A673 (cell line): ENCODE measurements around the gene LCE2D. TPM values are rescaled to one million over a fixed set of nuclear protein-coding genes. Genes with fewer than 3 reads are reported as not detected.

ENCODE experiments used
- BruUV-seq: library from RNA; stranded (reverse); fragments of 400-500 nt; replicated peaks from 2 replicates; lab custom pipeline; 2021; lab: Mats Ljungman, UMichigan
- CTCF ChIA-PET: fragments of 300-600 bp; sonication (Branson Sonifier 250); formaldehyde crosslinking; loops from one replicate; lab custom pipeline; 2022; ENCODE audit warnings: antibody characterized with exemption; lab: Charles Lee
- POLR2A ChIA-PET: fragments of 300-600 bp; sonication (Branson Sonifier 250); formaldehyde crosslinking; loops from one replicate; lab custom pipeline; 2022; ENCODE audit warnings: antibody characterized with exemption; ENCODE audit not compliant: low non-redundant PET; lab: Charles Lee
- DNase-seq: peaks from one replicate; pipeline ENCODE4 v3.0.0-alpha.2; 2015; ENCODE audit warnings: low spot score
- H3K27ac ChIP-seq: fragments of 200-600 bp; sonication (generic); 2 replicates; pipeline ENCODE4 v1.5.1; 2016; ENCODE audit warnings: mixed run types, low read depth, mild to moderate bottlenecking, mixed read lengths, antibody characterized with exemption, low read length; ENCODE audit not compliant: poor library complexity, severe bottlenecking
- H3K27me3 ChIP-seq: fragments of 200-600 bp; sonication (generic); replicated peaks from 2 replicates; pipeline ENCODE4 v1.6.1; 2017; ENCODE audit warnings: mixed run types, low read depth, mild to moderate bottlenecking, mixed read lengths, antibody characterized with exemption, low read length; ENCODE audit not compliant: insufficient read depth, poor library complexity
- H3K36me3 ChIP-seq: fragments of 200-600 bp; sonication (generic); 2 replicates; pipeline ENCODE4 v1.6.1; 2016; ENCODE audit warnings: mixed run types, mild to moderate bottlenecking, mixed read lengths, antibody characterized with exemption, low read length; ENCODE audit not compliant: insufficient read depth, poor library complexity, severe bottlenecking
- H3K4me1 ChIP-seq: fragments of 200-600 bp; sonication (generic); 2 replicates; pipeline ENCODE4 v1.6.1; 2017; ENCODE audit warnings: mixed run types, mild to moderate bottlenecking, mixed read lengths, antibody characterized with exemption, low read length; ENCODE audit not compliant: insufficient read depth, poor library complexity, severe bottlenecking
- H3K4me3 ChIP-seq: fragments of 200-600 bp; sonication (generic); 2 replicates; pipeline ENCODE4 v1.5.1; 2016; ENCODE audit warnings: low read depth, mixed run types, mild to moderate bottlenecking, mixed read lengths, low read length; ENCODE audit not compliant: poor library complexity, severe bottlenecking
- H3K9me3 ChIP-seq: fragments of 200-600 bp; sonication (generic); 2 replicates; pipeline ENCODE4 v1.6.1; 2016; ENCODE audit warnings: mixed run types, low read depth, mild to moderate bottlenecking, mixed read lengths, antibody characterized with exemption, low read length; ENCODE audit not compliant: poor library complexity, severe bottlenecking
- EZH2 ChIP-seq: fragments of 200-600 bp; sonication (generic); IDR thresholded peaks from 2 replicates; pipeline ENCODE4 v1.6.1; 2017; ENCODE audit warnings: borderline replicate concordance, low read depth, mild to moderate bottlenecking, mixed read lengths, antibody characterized with exemption, low read length; ENCODE audit not compliant: poor library complexity, severe bottlenecking
- intact Hi-C: fragments of 100-400 bp; cut with micrococcal nuclease; formaldehyde crosslinking; loops from one replicate; pipeline ENCODE4 v1.10.0; 2022; ENCODE audit not compliant: unreplicated experiment
- total RNA-seq: library from RNA; stranded (reverse); gene quantifications from 2 replicates; pipeline ENCODE4 v1.2.3, GENCODE V29; 2021
- TF ChIP-seq, protein P1 (sequence below): fragments of 300-800, 200-600 bp; sonication (generic); conservative IDR thresholded peaks from 2 replicates; pipeline ENCODE4 v1.5.1; 2017; ENCODE audit warnings: low read depth, mild to moderate bottlenecking, antibody characterized with exemption, low read length, moderate library complexity, mixed read lengths

LCE2D gene
- total RNA-seq, 1 experiment from 2014 or later: not detected

DNA sequence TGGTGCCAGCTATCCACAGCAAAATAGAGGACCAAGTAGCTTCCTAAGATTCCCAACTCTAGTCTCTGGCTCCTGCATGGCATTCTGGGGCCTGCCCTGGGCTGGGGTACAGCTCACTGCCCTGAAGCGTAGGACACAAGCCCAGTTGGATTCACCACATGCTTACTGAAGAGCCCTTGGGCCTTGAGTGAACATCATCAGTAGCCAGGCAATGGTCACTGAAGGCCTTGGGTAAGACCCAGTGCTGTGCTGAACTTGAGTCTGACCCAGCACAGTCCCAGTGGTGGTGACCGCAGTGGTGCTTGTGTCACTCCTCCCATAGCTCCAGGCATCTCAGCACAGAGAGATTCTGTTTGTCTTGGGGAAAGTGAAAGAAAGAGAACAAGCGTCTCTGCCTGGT, 32.6 kb upstream of the LCE2D start:
- ChIA-PET POLR2A (no interaction called here), CTCF (no interaction called here)
- no peak overlapping the region for H3K4me3 ChIP-seq
- TF ChIP-seq, protein P1, sequence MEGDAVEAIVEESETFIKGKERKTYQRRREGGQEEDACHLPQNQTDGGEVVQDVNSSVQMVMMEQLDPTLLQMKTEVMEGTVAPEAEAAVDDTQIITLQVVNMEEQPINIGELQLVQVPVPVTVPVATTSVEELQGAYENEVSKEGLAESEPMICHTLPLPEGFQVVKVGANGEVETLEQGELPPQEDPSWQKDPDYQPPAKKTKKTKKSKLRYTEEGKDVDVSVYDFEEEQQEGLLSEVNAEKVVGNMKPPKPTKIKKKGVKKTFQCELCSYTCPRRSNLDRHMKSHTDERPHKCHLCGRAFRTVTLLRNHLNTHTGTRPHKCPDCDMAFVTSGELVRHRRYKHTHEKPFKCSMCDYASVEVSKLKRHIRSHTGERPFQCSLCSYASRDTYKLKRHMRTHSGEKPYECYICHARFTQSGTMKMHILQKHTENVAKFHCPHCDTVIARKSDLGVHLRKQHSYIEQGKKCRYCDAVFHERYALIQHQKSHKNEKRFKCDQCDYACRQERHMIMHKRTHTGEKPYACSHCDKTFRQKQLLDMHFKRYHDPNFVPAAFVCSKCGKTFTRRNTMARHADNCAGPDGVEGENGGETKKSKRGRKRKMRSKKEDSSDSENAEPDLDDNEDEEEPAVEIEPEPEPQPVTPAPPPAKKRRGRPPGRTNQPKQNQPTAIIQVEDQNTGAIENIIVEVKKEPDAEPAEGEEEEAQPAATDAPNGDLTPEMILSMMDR: no peak
- no peak for TF ChIP-seq EZH2
- no peaks in the 10 kb centered on the region for H3K36me3 ChIP-seq
- intact Hi-C loops: no loop called here
- no peaks in the 10 kb centered on the region for H3K27me3 ChIP-seq
- H3K27ac ChIP-seq: no peak overlapping the region
- no peak for DNase-seq
- no TSS peak for BruUV-seq
- no peaks in the 10 kb centered on the region for H3K4me1 ChIP-seq
- no peaks in the 10 kb centered on the region for H3K9me3 ChIP-seq

DNA sequence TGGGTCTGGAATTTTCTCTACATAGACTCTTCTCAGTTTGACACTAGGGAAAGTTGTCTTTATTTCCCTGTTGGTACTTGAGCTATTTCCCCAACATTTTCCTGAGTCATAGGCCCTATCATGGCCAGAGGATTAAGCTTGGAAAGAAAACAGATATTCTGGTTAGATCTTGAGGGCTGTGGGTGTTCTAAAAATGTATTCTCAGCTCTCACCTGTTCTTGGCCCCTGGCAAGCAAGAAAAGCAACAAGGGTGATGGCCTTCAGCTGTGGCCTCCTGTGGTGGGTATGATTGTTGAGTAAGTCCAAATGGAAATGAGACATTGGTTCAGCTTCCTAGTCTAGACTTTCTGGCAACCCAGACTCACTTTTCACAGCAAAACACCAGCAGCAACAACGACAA, 22.8 kb upstream of the LCE2D start:
- intact Hi-C loops: no loop called here
- POLR2A ChIA-PET: no interaction called here
- no peaks in the 10 kb centered on the region for H3K4me1 ChIP-seq
- no peak overlapping the region for H3K27ac ChIP-seq
- CTCF ChIA-PET: no interaction called here
- DNase-seq: no peak
- H3K27me3 ChIP-seq: no peaks in the 10 kb centered on the region
- no peaks in the 10 kb centered on the region for H3K36me3 ChIP-seq
- H3K4me3 ChIP-seq: no peak overlapping the region
- no TSS peak for BruUV-seq
- no peak for TF ChIP-seq EZH2
- TF ChIP-seq, protein P1: no peak
- no peaks in the 10 kb centered on the region for H3K9me3 ChIP-seq

DNA sequence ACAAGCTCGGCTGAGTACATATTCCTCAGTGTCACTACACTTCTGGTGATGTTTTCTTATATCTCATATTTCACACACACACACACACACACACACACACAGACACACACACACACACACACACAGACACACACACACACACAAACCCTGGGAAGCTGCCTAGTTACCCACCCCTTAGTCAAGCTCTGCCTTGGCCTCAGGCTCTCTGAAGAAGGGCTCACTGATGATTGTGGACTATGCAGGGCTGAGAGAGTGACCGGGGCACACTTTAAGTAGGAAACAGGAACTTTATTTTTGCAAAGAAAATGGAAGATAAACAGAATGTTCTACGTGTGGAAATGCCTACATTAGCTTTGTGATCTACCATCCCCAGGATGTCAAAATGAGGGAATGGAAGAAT, 19.2 kb upstream of the LCE2D start:
- Histone ChIP-seq H3K4me1 (no peaks in the 10 kb centered on the region), H3K27ac (no peak overlapping the region), H3K4me3 (no peak overlapping the region), H3K9me3 (no peaks in the 10 kb centered on the region), H3K27me3 (peaks cover 8% of the 10 kb centered on the region), H3K36me3 (no peaks in the 10 kb centered on the region)
- DNase-seq: no peak
- TF ChIP-seq, protein P1: no peak
- TF ChIP-seq EZH2: no peak
- POLR2A ChIA-PET: no interaction called here
- CTCF ChIA-PET: no interaction called here
- intact Hi-C loops: no loop called here
- BruUV-seq: no TSS peak
